NCI-H2196 treated with DMSO at 0.1 percent for 48 hours (cell line): ENCODE data around the gene MAN2B2.
"Not testable (repeated sequence)": the region's sequence is repeated elsewhere in the genome, so short reads cannot be mapped to it uniquely, and the experiment has no call there.

Source experiments
- DNase-seq: peaks from one replicate; lab custom pipeline; 2025; ENCODE audit not compliant: unreplicated experiment; lab: John Stamatoyannopoulos, UW

Gene MAN2B2

GRCh38 chr4:6613676-6614651, 39.0 kb downstream of the MAN2B2 start:
- DNase-seq, result no peak

GRCh38 chr4:6614701-6615230, 39.8 kb downstream of the MAN2B2 start:
- no peak for DNase-seq

GRCh38 chr4:6616087-6616995, 41.4 kb downstream of the MAN2B2 start:
- DNase-seq, result no peak

- no peak for DNase-seq
Observed at GRCh38 chr4:6617246-6617645, 42.3 kb downstream of the MAN2B2 start.

- DNase-seq, result no peak
Observed at GRCh38 chr4:6618386-6619115, 43.6 kb downstream of the MAN2B2 start.

DNA sequence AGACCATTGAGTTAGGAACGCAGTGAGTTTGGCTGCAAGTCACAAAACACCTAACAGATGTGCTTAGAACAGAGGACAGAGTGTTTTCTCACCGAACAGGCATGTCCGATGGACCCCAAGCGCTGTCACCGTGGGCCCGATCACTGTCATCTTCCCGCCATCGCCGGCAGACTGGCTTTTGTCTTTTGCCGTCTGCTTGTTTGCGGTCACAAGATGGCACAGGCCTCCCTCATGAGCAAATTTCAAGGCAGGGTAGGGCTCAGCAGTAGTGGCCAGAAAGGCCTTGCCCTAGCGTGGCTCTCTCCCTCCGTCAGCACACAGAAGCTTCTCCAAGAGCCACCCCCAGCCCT, 44.1 kb downstream of the MAN2B2 start:
- DNase-seq, result no peak

DNA sequence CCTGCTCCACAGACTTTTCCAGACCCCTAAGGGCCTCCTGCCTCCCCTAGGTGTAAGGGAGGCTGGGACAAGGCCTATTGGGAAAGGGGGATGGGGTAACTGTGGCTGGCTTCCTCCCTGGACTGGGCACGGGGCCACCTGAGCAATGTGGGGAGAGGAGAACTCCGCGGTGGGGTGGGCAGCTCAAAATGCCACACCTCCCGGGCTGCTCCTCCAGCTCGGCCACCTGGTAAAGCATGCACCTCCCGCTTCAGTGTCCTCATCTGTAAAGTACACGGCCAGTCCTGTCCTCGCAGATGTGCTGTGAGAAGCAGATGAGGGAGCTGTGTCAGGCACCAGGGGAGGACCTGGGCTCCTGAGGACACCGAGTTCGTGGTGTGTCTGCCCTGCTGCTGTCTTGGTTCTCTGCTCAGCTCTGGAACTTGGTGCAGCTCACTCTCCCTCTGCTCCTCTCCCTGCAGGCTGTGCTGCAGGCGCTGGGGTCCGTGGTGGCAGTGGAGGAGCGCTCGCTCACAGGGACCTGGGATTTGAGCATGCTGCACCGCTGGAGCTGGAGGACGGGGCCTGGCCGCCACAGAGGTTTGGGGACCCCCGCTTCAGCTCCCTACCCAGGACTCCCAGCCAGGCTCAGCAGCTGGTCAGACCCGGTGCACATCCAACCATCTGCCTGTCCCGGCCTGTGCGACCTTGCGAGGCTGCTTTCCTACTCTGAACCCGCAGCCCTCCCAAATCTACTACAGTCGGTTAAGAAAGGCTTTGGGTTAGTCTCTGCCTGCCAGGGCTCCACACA, 44.7 kb downstream of the MAN2B2 start:
- no peak for DNase-seq

DNA sequence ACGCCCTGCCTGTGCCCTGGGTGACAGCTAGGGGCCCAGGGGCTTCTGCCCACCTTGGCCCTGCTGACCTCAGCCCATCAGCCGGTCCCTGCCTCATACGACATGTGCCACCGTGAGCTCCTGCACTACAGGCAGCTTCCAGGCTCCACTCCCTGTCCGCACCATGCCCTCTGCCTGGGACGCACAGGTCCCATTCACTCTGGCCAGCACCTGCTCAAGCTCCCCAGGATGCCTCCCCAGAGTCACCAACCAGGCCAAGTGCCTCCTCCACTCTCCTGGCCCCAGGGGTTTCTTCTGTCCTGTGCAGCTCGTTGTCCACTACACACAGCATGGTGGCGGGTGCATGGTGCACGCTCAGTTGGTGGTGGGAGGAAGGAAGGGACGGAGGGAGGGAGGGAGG, 45.3 kb downstream of the MAN2B2 start:
- DNase-seq, result no peak

- no peak for DNase-seq
Observed at GRCh38 chr4:6620891-6621555, 46.0 kb downstream of the MAN2B2 start.

- no peak for DNase-seq
Observed at GRCh38 chr4:6621556-6621927, 46.6 kb downstream of the MAN2B2 start.

GRCh38 chr4:6622744-6623143, 47.8 kb downstream of the MAN2B2 start:
- DNase-seq, result no peak

DNA sequence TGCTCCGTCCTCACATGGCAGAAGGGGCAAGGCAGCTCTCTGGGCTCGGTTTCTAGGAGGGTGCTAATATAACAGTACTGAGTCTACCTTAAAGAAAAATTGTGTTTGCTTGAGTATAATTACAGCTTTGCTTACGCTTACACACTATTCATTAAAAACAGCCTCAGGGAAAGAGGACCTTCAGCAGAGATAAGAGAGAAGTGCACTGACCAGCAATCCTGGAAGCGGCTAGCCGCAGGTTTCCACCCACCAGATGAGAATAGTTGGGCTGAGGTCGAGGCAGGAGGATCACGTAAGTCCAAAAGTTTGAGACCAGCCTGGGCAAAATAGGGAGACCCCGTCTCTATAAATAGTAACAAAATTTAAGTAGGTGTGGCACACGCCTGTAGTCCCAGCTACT, 50.3 kb downstream of the MAN2B2 start:
- no peak for DNase-seq

DNA sequence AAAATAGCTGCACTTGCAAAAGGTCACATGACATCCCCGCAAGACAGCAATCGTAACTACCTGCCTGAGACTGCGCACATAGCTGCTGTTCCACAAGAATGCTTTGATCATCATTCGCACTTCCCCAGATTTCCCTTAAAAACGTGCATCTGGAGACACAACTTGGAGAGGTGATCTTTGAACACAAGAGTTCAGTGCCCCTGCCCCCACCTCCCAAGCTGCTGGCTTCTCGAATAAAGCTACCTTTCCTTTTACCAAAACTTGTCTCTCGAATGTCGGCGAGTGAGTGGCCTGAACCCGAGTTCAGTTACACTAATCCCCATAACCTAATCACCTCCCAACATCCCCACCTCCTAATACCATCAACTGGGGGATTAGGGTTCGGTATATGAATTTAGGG, 51.1 kb downstream of the MAN2B2 start:
- no peak for DNase-seq

GRCh38 chr4:6627832-6628231, 52.8 kb downstream of the MAN2B2 start:
- no peak for DNase-seq

DNA sequence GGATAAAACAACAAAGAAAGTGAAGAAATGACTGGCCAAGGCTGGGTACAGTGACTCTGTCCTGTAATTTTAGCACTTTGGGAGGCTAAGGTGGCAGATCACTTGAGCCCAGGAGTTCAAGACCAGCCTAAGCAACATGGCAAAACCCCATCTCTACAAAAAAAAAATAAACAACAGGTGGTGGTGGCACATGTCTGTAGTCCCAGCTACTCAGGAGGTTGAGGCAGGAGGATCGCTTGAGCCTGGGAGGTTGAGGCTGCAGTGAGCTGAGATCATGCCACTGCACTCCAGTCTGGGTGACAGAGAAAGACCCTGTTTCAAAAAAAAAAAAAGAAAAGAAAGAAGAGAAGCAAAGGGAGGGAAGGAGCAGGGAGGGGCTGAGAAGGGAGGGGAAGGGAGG, 53.5 kb downstream of the MAN2B2 start:
- not testable (repeated sequence) for DNase-seq

- DNase-seq, result no peak
Observed at GRCh38 chr4:6632125-6632524, 57.1 kb downstream of the MAN2B2 start.

GRCh38 chr4:6633091-6633906, 58.3 kb downstream of the MAN2B2 start:
- DNase-seq, result no peak

- no peak for DNase-seq
Observed at GRCh38 chr4:6634746-6635145, 59.8 kb downstream of the MAN2B2 start.

DNA sequence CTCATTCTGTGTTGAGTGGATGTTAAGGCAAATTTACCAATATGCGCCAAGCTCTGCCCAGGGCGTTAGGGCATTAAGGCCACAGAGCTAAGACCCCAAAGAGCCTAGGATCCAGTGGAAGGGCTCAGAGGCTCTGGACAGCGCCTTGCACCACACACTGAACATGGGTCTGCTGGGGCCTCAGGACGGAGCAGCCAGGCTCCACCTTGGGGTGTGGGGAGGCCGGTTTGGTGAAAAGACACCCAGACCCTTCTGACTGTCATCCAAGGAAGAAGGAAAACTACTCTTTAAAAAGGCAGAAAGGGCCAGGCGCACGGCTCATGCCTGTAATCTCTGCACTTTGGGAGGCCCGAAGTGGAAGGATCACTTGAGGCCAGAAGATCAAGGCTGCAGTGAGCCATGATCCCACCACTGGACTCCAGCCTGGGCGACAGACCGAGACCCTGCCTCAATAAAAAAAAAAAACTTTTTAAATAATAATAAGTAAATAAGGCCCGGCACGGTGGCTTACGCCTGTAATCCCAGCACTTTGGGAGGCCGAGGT, 64.2 kb downstream of the MAN2B2 start:
- DNase-seq, result no peak
